Gastroesophageal sphincter (tissue), 4 donors: Measurements from ENCODE around the gene NELL1. TPM values are rescaled to one million over a fixed set of nuclear protein-coding genes. Genes with fewer than 3 reads are reported as not detected.

Experiments used
- ATAC-seq: fragments of 150-250 bp; one replicate; pipeline ENCODE4 v1.9.1; 2016; ENCODE audit warnings: mild to moderate bottlenecking, moderate library complexity
- H3K27ac ChIP-seq, 4 donors: fragments of 200-600 bp; sonication (generic) in 3 of 4; 1 replicate in 3 of 4; 2 replicates in 1 of 4; pipeline ENCODE4 v1.5.1; 2016 to 2019
- H3K27me3 ChIP-seq: fragments of 200-600 bp; sonication (generic); one replicate; pipeline ENCODE4 v1.5.1; 2019
- H3K36me3 ChIP-seq, 2 donors: fragments of 200-600 bp; sonication (generic); one replicate each; pipeline ENCODE4 v1.5.1; 2019; ENCODE audit warnings: control low read depth in 1 of 2
- H3K4me1 ChIP-seq, 3 donors: fragments of 200-600 bp; sonication (generic); 1 replicate in 2 of 3; 2 replicates in 1 of 3; pipeline ENCODE4 v1.5.1; 2016 to 2019; ENCODE audit warnings: control low read depth in 2 of 3
- H3K4me3 ChIP-seq, 2 donors: fragments of 200-600 bp; sonication (generic); one replicate each; pipeline ENCODE4 v1.5.1; 2019; ENCODE audit warnings: mild to moderate bottlenecking in 1 of 2, moderate library complexity in 1 of 2
- H3K9me3 ChIP-seq, 3 donors: fragments of 200-600 bp; sonication (generic); one replicate each; pipeline ENCODE4 v1.5.1; 2017 to 2019; ENCODE audit warnings: control low read depth in 2 of 3
- EP300 ChIP-seq: sonication (generic); formaldehyde crosslinking; IDR thresholded peaks from one replicate; pipeline ENCODE4 v1.6.1; 2017; ENCODE audit warnings: antibody characterized with exemption, mild to moderate bottlenecking
- POLR2A ChIP-seq, 2 donors: fragments of 450-650 bp; IDR thresholded peaks; one replicate each; pipeline ENCODE4 v1.6.1; 2017; ENCODE audit warnings: antibody characterized with exemption in 2 of 2, mild to moderate bottlenecking in 2 of 2, moderate library complexity in 1 of 2
- POLR2AphosphoS5 ChIP-seq: sonication (generic); formaldehyde crosslinking; IDR thresholded peaks from one replicate; pipeline ENCODE4 v1.6.1; 2017; ENCODE audit warnings: antibody characterized with exemption
- WGBS, 2 donors: methylation state at CpG; one replicate each; pipeline ENCODE4 v1.1.5; 2018; ENCODE audit warnings: low coverage in 1 of 2; 5-methylcytosine and 5-hydroxymethylcytosine counted together
- total RNA-seq, 4 donors: library from RNA; depleted of rRNA; stranded (reverse); fragments of >200 nt; gene quantifications; one replicate each; pipeline ENCODE4 v1.1.0, GENCODE V29; 2016
- TF ChIP-seq, protein P1 (sequence below), 4 experiments: fragments of 200-600 bp in 2 of 4; fragments of 450-650 bp in 2 of 4; sonication (generic) in 1 of 4; IDR thresholded peaks; one replicate each; pipeline ENCODE4 v1.5.1; 2017 to 2019; ENCODE audit warnings: antibody characterized with exemption in 4 of 4, mild to moderate bottlenecking in 2 of 4, moderate library complexity in 2 of 4

Gene NELL1
- total RNA-seq, 4 donors from 2014 or later: 0.27 to 3.0 (median 1.5) TPM

DNA sequence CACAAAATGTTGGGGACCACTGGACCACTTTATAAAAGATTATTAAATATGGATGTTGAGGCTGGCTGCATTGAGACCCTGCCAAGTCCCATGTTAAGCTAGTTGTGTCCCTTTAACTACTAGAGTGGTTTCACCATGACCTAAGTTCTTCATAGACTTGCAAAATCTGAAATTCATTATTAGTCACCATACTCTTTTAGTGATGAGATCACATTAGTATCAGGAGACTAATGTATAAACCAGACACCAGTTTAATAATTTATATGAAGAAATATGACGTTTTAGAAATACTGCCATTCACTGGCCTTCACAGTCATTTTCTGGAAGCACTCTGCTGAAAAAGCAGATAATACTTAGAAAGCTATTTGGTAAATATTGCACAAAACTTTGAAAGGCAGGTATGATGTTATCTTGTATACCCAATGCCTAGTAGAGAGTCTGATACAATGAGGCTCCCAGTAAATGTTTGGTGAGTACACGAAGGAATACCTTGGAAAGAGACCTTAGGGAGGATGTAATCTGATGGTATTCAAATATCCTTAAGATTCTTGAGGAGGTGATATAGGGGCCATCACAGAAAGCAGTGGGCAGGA is 795.3 kb downstream of the NELL1 start:
- no peak overlapping the region for H3K4me3 ChIP-seq
- H3K9me3 ChIP-seq: no peaks in the 10 kb centered on the region
- H3K36me3 ChIP-seq: no peaks in the 10 kb centered on the region
- 50 to 73% methylated on average over 2 of the region's 2 CpGs for WGBS, 2 donors
- H3K27ac ChIP-seq: no peak overlapping the region
- TF ChIP-seq, protein P1, sequence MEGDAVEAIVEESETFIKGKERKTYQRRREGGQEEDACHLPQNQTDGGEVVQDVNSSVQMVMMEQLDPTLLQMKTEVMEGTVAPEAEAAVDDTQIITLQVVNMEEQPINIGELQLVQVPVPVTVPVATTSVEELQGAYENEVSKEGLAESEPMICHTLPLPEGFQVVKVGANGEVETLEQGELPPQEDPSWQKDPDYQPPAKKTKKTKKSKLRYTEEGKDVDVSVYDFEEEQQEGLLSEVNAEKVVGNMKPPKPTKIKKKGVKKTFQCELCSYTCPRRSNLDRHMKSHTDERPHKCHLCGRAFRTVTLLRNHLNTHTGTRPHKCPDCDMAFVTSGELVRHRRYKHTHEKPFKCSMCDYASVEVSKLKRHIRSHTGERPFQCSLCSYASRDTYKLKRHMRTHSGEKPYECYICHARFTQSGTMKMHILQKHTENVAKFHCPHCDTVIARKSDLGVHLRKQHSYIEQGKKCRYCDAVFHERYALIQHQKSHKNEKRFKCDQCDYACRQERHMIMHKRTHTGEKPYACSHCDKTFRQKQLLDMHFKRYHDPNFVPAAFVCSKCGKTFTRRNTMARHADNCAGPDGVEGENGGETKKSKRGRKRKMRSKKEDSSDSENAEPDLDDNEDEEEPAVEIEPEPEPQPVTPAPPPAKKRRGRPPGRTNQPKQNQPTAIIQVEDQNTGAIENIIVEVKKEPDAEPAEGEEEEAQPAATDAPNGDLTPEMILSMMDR (IDR thresholded peaks at IDR 0.05): no peak
- no peak for TF ChIP-seq EP300
- ATAC-seq: no peak
- H3K4me1 ChIP-seq: no peaks in the 10 kb centered on the region
- no peaks in the 10 kb centered on the region for H3K27me3 ChIP-seq

DNA sequence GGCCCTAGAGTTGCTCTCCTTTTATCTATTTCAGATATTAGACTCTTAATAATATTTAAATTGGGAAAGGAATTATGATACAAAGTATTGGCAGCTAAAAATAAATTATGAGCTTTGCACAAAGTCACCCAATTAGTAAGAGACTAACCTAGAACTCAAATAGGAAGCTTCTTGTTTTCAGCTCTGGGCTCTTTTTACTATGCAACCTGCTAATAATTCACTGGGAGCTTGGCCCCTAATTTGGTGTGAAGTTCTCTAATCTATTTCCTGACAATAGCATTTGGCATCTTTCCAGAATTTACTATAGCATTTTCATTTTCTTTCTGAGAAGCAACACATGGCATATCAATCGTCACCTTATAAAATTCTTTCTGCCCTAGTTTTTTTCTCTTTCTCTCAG is 795.8 kb downstream of the NELL1 start:
- Histone ChIP-seq H3K27me3 (no peaks in the 10 kb centered on the region), H3K4me1 (no peaks in the 10 kb centered on the region), H3K36me3 (no peaks in the 10 kb centered on the region), H3K4me3 (no peak overlapping the region), H3K27ac (no peak overlapping the region), H3K9me3 (no peaks in the 10 kb centered on the region)
- TF ChIP-seq POLR2A (IDR thresholded peaks at IDR 0.05) (no peak), POLR2AphosphoS5 (no peak), EP300 (no peak)
- TF ChIP-seq, protein P1 (IDR thresholded peaks at IDR 0.05): no peak
- WGBS, 2 donors: 77 to 90% methylated on average over 1 of the region's 1 CpG
- ATAC-seq: no peak

DNA sequence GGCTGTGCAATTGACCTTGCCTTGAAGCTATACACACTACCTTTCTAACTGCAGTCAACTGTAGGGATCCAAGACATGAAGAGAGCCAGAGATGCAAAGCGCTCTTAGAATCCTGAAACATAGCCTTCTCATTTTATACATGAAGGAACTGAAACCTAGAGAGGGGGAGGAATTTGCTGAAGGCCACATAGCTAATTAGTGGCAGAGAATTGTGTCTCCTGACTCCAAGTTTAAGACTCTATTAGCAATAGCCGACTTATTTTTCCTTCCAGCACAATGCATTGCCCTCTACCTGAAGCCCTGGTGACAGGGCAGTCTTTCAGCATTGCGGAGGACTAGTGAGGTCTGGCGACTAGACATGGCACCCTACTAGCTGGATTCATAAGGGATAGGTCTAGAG is 796.5 kb downstream of the NELL1 start:
- Histone ChIP-seq H3K9me3 (no peaks in the 10 kb centered on the region), H3K27ac (no peak overlapping the region)
- 92 to 100% methylated on average over 1 to 4 of the region's 4 CpGs for WGBS, 2 donors

DNA sequence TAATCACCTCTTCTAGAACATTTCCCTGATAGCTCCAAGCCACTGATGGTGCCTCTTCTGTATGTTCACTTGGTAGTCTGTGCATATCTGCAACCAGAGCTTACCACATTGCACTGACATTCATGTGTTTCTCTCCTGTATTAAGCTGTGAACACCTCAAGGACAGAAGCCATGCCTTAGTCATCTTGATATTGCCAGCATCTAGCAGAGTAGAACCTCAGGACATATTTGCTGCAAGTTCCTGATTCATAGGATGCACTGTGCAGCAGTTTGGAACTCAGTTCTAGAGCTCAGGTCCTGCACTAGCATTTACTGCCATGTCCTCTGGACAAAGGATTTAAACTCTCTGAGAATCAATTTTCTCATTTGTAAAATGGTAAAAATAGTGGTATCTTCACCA is 801.1 kb downstream of the NELL1 start:
- Histone ChIP-seq H3K27me3 (no peaks in the 10 kb centered on the region), H3K27ac (no peak overlapping the region), H3K4me1 (no peaks in the 10 kb centered on the region), H3K4me3 (no peak overlapping the region), H3K9me3 (no peaks in the 10 kb centered on the region), H3K36me3 (no peaks in the 10 kb centered on the region)
- ATAC-seq: no peak
- TF ChIP-seq POLR2A (IDR thresholded peaks at IDR 0.05): no peak
- TF ChIP-seq, protein P1 (IDR thresholded peaks at IDR 0.05): no peak
- TF ChIP-seq POLR2AphosphoS5: no peak
- no peak for TF ChIP-seq EP300

More for the DNA sequence above, 796.5 kb downstream of the NELL1 start:
- no peaks in the 10 kb centered on the region for H3K36me3 ChIP-seq
- ATAC-seq: no peak
- no peak overlapping the region for H3K4me3 ChIP-seq
- no peaks in the 10 kb centered on the region for H3K27me3 ChIP-seq
- H3K4me1 ChIP-seq: no peaks in the 10 kb centered on the region
- TF ChIP-seq POLR2A (IDR thresholded peaks at IDR 0.05): no peak
- TF ChIP-seq POLR2AphosphoS5: no peak
- no peak for TF ChIP-seq EP300
- TF ChIP-seq, protein P1 (IDR thresholded peaks at IDR 0.05): no peak

DNA sequence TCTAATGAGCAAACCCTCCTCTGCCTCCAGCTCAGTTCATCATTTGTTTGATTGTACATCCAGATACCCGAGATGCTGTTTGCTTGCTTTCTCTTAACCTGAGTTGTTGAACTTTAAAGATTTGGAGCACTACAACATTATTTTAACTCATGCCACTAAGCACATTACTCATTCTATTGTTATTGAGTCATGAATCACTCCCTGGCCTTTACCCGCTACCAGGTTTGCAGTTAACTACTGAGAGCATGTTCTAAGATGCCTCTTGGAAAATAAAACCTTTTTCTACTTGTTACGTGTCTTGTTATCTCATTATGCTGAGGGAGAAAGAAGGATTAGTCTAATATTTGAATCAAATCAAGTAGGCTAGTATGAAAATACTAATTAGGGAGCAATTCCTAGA is 802.9 kb downstream of the NELL1 start:
- H3K27me3 ChIP-seq: no peaks in the 10 kb centered on the region
- no peaks in the 10 kb centered on the region for H3K9me3 ChIP-seq

More for the DNA sequence above, 802.9 kb downstream of the NELL1 start:
- ATAC-seq: no peak
- WGBS, 2 donors: 59 to 62% methylated on average over 2 to 3 of the region's 3 CpGs
- Histone ChIP-seq H3K4me1 (no peaks in the 10 kb centered on the region), H3K36me3 (no peaks in the 10 kb centered on the region), H3K27ac (no peak overlapping the region), H3K4me3 (no peak overlapping the region)
- TF ChIP-seq POLR2A (IDR thresholded peaks at IDR 0.05) (no peak), POLR2AphosphoS5 (no peak), EP300 (no peak)
- TF ChIP-seq, protein P1 (IDR thresholded peaks at IDR 0.05): no peak
